HEK293 (cell line): Measurements from ENCODE around the gene CHST15.

Experiments
- CTCF ChIA-PET: fragments of 350-600 bp; formaldehyde crosslinking; extraction: SDS; loops from one replicate; lab custom pipeline; 2021; ENCODE audit warnings: antibody characterized with exemption; lab: Yijun Ruan, JAX
- POLR2A ChIA-PET: fragments of 300-600 bp; formaldehyde crosslinking; extraction: SDS; loops from one replicate; lab custom pipeline; 2020; ENCODE audit warnings: antibody characterized with exemption, inconsistent platforms; lab: Yijun Ruan, JAX
- H3K27ac ChIP-seq: fragments of 200-500 bp; sonication (Bioruptor generic); 2 replicates; pipeline ENCODE4 v1.5.1; 2014; ENCODE audit warnings: low read depth, low read length, control low read depth, inconsistent platforms; ENCODE audit errors: extremely low read depth
- H3K36me3 ChIP-seq, 2 experiments: fragments of 200-500 bp in 1 of 2; sonication (Bioruptor generic) in 1 of 2; 1 replicate in 1 of 2; 2 replicates in 1 of 2; pipeline ENCODE4 v1.5.1; 2014 to 2017; ENCODE audit warnings: inconsistent platforms in 2 of 2, low read length in 2 of 2; ENCODE audit not compliant: control insufficient read depth in 2 of 2, insufficient read depth in 1 of 2
- H3K4me1 ChIP-seq: fragments of 200-500 bp; sonication (Bioruptor generic); 2 replicates; pipeline ENCODE4 v1.5.1; 2014; ENCODE audit warnings: mild to moderate bottlenecking, low read length, inconsistent platforms; ENCODE audit not compliant: control insufficient read depth, insufficient read depth
- H3K4me3 ChIP-seq: 2 replicates; pipeline ENCODE4 v1.5.1; 2011; ENCODE audit warnings: low read depth, mild to moderate bottlenecking, control low read depth, low read length, moderate library complexity
- H3K9me3 ChIP-seq: fragments of 200-500 bp; sonication (Bioruptor generic); 2 replicates; pipeline ENCODE4 v1.5.1; 2014; ENCODE audit warnings: low read depth, low read length, inconsistent platforms; ENCODE audit not compliant: control insufficient read depth, insufficient read depth
- AEBP2 ChIP-seq: fragments of 450-650 bp; formaldehyde crosslinking; IDR thresholded peaks from 2 replicates; pipeline ENCODE4 v1.5.1; 2016; ENCODE audit warnings: missing biosample characterization, missing genetic modification characterization, borderline replicate concordance
- BCL11A ChIP-seq: fragments of 450-650 bp; formaldehyde crosslinking; IDR thresholded peaks from 2 replicates; pipeline ENCODE4 v1.5.1; 2016; ENCODE audit warnings: low read depth, missing biosample characterization, missing genetic modification characterization
- BCL6B ChIP-seq: fragments of 450-650 bp; formaldehyde crosslinking; IDR thresholded peaks from 2 replicates; pipeline ENCODE4 v1.5.1; 2017; ENCODE audit warnings: missing biosample characterization, missing genetic modification characterization
- HOXA7 ChIP-seq: sonication (generic); formaldehyde crosslinking; IDR thresholded peaks from 2 replicates; pipeline ENCODE4 v1.8.1; 2022; ENCODE audit warnings: missing genetic modification reagents, borderline replicate concordance
- MEIS1 ChIP-seq: sonication (generic); formaldehyde crosslinking; IDR thresholded peaks from 2 replicates; pipeline ENCODE4 v1.8.1; 2022; ENCODE audit warnings: missing genetic modification reagents, mild to moderate bottlenecking, borderline replicate concordance
- SCRT1 ChIP-seq: fragments of 450-650 bp; formaldehyde crosslinking; IDR thresholded peaks from 2 replicates; pipeline ENCODE4 v1.5.1; 2016; ENCODE audit warnings: missing biosample characterization, missing genetic modification characterization, borderline replicate concordance
- YY1 ChIP-seq: fragments of 450-650 bp; formaldehyde crosslinking; IDR thresholded peaks from 2 replicates; pipeline ENCODE4 v1.5.1; 2018; ENCODE audit warnings: missing biosample characterization, missing genetic modification characterization
- YY2 ChIP-seq: fragments of 450-650 bp; formaldehyde crosslinking; IDR thresholded peaks from 2 replicates; pipeline ENCODE4 v1.5.1; 2016; ENCODE audit warnings: missing biosample characterization, missing genetic modification characterization
- ZFP41 ChIP-seq: fragments of 450-650 bp; formaldehyde crosslinking; IDR thresholded peaks from 2 replicates; pipeline ENCODE4 v1.5.1; 2016; ENCODE audit warnings: missing biosample characterization, missing genetic modification characterization, borderline replicate concordance
- ZIC2 ChIP-seq: fragments of 450-650 bp; formaldehyde crosslinking; IDR thresholded peaks from 2 replicates; pipeline ENCODE4 v1.5.1; 2016; ENCODE audit warnings: missing biosample characterization, missing genetic modification characterization
- ZNF169 ChIP-seq: fragments of 450-650 bp; formaldehyde crosslinking; IDR thresholded peaks from 2 replicates; pipeline ENCODE4 v1.5.1; 2016; ENCODE audit warnings: missing biosample characterization, missing genetic modification characterization
- ZNF223 ChIP-seq: fragments of 450-650 bp; formaldehyde crosslinking; IDR thresholded peaks from 2 replicates; pipeline ENCODE4 v1.5.1; 2016; ENCODE audit warnings: missing biosample characterization, missing genetic modification characterization
- ZNF350 ChIP-seq: fragments of 450-650 bp; formaldehyde crosslinking; IDR thresholded peaks from 2 replicates; pipeline ENCODE4 v1.5.0; 2017; ENCODE audit warnings: missing biosample characterization, mild to moderate bottlenecking, missing genetic modification characterization
- ZNF530 ChIP-seq: fragments of 450-650 bp; formaldehyde crosslinking; IDR thresholded peaks from 2 replicates; pipeline ENCODE4 v1.5.1; 2016; ENCODE audit warnings: low read depth, missing biosample characterization, missing genetic modification characterization
- ZNF664 ChIP-seq: fragments of 450-650 bp; formaldehyde crosslinking; IDR thresholded peaks from 2 replicates; pipeline ENCODE4 v1.5.1; 2016; ENCODE audit warnings: missing biosample characterization, missing genetic modification characterization
- TF ChIP-seq, protein P1 (sequence below): fragments of 450-650 bp; formaldehyde crosslinking; IDR thresholded peaks from 2 replicates; pipeline ENCODE4 v1.5.1; 2016; ENCODE audit warnings: missing biosample characterization, missing genetic modification characterization
- TF ChIP-seq, protein P2 (sequence below): fragments of 450-650 bp; formaldehyde crosslinking; IDR thresholded peaks from 2 replicates; pipeline ENCODE4 v1.5.1; 2016; ENCODE audit warnings: missing biosample characterization, missing genetic modification characterization
- TF ChIP-seq, protein P3 (sequence below): fragments of 450-650 bp; formaldehyde crosslinking; IDR thresholded peaks from 2 replicates; pipeline ENCODE4 v1.5.1; 2016; ENCODE audit warnings: missing biosample characterization, missing genetic modification characterization, borderline replicate concordance

The CHST15 gene

DNA sequence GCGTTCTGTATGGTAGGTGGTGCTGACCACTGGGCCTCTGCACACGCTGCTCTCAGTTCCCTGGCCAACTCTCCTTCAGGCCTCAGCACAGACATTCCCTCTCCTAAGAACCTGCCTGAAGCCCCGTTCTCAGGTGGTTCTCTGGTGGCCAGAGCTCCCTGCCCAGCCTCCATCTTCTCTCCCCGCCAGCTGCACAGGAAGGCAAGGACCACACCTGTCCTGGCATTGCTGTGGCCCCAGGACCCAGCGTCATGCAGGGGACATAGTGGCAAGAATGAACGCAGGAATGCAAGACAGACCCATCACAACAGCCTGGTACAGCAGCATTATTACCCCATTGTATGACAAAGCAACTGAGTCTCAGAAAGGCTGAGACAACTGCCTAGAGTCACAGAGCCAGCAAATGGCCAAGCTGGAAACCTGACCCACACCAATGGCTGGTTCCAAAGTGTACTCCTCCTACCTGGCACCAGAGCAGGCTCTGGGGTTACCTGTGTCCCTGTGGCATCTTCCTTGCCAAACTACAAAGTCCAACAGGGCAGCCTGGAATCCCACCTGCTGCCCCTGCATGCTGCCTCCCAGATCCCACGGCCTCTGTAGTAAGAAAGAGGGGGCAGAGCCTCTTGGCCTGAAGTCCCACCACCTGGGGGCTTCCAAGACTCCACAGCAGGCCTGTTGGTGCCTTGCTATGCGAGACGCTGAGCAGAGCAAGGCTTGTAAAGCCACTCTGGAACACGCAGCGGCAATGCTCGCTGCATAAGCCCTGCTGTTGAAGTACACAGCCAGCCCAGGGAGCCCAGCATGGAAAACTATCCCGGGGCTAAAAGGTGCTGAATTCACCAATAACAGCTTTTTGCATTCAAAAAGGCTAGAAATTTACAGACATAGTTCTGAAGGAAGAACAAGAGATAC, 73.3 kb downstream of the CHST15 start:
- Histone ChIP-seq H3K36me3 (peaks cover 0 to 22% of the 10 kb centered on the region in 2 experiments; a peak in 1 of 3 replicates), H3K4me1 (no peaks in the 10 kb centered on the region), H3K9me3 (no peaks in the 10 kb centered on the region), H3K4me3 (no peak overlapping the region), H3K27ac (no peak overlapping the region)
- POLR2A ChIA-PET = no interaction called here
- TF ChIP-seq ZIC2 (tag by site-specific recombination) = peak; percentile 31; the same call in 1 of the 2 replicates
- no peak for TF ChIP-seq ZNF530 (tag by site-specific recombination)
- CTCF ChIA-PET = interaction anchor here (0.5 kb wide), 1 partner anchor 166 kb away, joined by 6 read pairs; no protein-coding TSS in a partner anchor

GRCh38 chr10:124018886-124019525, 74.4 kb downstream of the CHST15 start:
- ChIA-PET CTCF (interaction anchor here (0.7 kb wide), 1 partner anchor 23 kb away, joined by 4 read pairs; no protein-coding TSS in a partner anchor), POLR2A (no interaction called here)
- Histone ChIP-seq H3K4me1 (no peaks in the 10 kb centered on the region), H3K9me3 (no peaks in the 10 kb centered on the region), H3K4me3 (no peak overlapping the region), H3K27ac (no peak overlapping the region), H3K36me3 (peaks cover 0 to 24% of the 10 kb centered on the region in 2 experiments; a peak in 1 of 3 replicates)
- TF ChIP-seq ZNF169 (tag by site-specific recombination) (no peak), ZNF223 (tag by site-specific recombination) (no peak), YY2 (tag by site-specific recombination) (no peak), HOXA7 (CRISPR knock-in tag) (no peak), BCL6B (no peak)
- TF ChIP-seq, protein P1, sequence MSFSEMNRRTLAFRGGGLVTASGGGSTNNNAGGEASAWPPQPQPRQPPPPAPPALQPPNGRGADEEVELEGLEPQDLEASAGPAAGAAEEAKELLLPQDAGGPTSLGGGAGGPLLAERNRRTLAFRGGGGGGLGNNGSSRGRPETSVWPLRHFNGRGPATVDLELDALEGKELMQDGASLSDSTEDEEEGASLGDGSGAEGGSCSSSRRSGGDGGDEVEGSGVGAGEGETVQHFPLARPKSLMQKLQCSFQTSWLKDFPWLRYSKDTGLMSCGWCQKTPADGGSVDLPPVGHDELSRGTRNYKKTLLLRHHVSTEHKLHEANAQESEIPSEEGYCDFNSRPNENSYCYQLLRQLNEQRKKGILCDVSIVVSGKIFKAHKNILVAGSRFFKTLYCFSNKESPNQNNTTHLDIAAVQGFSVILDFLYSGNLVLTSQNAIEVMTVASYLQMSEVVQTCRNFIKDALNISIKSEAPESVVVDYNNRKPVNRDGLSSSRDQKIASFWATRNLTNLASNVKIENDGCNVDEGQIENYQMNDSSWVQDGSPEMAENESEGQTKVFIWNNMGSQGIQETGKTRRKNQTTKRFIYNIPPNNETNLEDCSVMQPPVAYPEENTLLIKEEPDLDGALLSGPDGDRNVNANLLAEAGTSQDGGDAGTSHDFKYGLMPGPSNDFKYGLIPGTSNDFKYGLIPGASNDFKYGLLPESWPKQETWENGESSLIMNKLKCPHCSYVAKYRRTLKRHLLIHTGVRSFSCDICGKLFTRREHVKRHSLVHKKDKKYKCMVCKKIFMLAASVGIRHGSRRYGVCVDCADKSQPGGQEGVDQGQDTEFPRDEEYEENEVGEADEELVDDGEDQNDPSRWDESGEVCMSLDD = no peak
- TF ChIP-seq, protein P2, sequence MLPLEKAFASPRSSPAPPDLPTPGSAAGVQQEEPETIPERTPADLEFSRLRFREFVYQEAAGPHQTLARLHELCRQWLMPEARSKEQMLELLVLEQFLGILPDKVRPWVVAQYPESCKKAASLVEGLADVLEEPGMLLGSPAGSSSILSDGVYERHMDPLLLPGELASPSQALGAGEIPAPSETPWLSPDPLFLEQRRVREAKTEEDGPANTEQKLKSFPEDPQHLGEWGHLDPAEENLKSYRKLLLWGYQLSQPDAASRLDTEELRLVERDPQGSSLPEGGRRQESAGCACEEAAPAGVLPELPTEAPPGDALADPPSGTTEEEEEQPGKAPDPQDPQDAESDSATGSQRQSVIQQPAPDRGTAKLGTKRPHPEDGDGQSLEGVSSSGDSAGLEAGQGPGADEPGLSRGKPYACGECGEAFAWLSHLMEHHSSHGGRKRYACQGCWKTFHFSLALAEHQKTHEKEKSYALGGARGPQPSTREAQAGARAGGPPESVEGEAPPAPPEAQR (tag by site-specific recombination) = no peak

- CTCF ChIA-PET = interaction anchor here (1.2 kb wide), 1 partner anchor 372 kb away, joined by 4 read pairs; no protein-coding TSS in a partner anchor
- Histone ChIP-seq H3K9me3 (no peaks in the 10 kb centered on the region), H3K36me3 (peaks cover 0 to 29% of the 10 kb centered on the region in 2 experiments; a peak in 1 of 3 replicates), H3K27ac (no peak overlapping the region), H3K4me3 (no peak overlapping the region), H3K4me1 (no peaks in the 10 kb centered on the region)
- POLR2A ChIA-PET = no interaction called here
- TF ChIP-seq AEBP2 (tag by site-specific recombination) (no peak), BCL11A (tag by site-specific recombination) (no peak), ZNF350 (tag by site-specific recombination) (no peak), MEIS1 (no peak), ZFP41 (no peak), YY1 (tag by site-specific recombination) (no peak), ZNF664 (no peak), SCRT1 (tag by site-specific recombination) (no peak)
- TF ChIP-seq, protein P3, sequence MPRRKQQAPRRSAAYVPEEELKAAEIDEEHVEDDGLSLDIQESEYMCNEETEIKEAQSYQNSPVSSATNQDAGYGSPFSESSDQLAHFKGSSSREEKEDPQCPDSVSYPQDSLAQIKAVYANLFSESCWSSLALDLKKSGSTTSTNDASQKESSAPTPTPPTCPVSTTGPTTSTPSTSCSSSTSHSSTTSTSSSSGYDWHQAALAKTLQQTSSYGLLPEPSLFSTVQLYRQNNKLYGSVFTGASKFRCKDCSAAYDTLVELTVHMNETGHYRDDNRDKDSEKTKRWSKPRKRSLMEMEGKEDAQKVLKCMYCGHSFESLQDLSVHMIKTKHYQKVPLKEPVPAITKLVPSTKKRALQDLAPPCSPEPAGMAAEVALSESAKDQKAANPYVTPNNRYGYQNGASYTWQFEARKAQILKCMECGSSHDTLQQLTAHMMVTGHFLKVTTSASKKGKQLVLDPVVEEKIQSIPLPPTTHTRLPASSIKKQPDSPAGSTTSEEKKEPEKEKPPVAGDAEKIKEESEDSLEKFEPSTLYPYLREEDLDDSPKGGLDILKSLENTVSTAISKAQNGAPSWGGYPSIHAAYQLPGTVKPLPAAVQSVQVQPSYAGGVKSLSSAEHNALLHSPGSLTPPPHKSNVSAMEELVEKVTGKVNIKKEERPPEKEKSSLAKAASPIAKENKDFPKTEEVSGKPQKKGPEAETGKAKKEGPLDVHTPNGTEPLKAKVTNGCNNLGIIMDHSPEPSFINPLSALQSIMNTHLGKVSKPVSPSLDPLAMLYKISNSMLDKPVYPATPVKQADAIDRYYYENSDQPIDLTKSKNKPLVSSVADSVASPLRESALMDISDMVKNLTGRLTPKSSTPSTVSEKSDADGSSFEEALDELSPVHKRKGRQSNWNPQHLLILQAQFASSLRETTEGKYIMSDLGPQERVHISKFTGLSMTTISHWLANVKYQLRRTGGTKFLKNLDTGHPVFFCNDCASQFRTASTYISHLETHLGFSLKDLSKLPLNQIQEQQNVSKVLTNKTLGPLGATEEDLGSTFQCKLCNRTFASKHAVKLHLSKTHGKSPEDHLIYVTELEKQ (tag by site-specific recombination) = no peak
These were observed 75.7 kb downstream of the CHST15 start for GRCh38 chr10:124017729-124018128.
